OCI-LY7 (cell line): Measurements from ENCODE around the gene CNDP1. TPM values are rescaled to one million over a fixed set of nuclear protein-coding genes. Genes with fewer than 3 reads are reported as not detected.

Experiments used
- BruUV-seq: library from RNA; stranded (reverse); fragments of 400-500 nt; replicated peaks from 2 replicates; lab custom pipeline; 2021; lab: Mats Ljungman, UMichigan
- CTCF ChIA-PET: fragments of 300-600 bp; sonication (Branson Sonifier 250); formaldehyde crosslinking; loops from one replicate; lab custom pipeline; 2022; ENCODE audit warnings: antibody characterized with exemption; ENCODE audit not compliant: unreplicated experiment; lab: Charles Lee
- POLR2A ChIA-PET: fragments of 300-600 bp; sonication (Branson Sonifier 250); formaldehyde crosslinking; loops from one replicate; lab custom pipeline; 2022; ENCODE audit warnings: antibody characterized with exemption; lab: Charles Lee
- DNase-seq: peaks from one replicate; pipeline ENCODE4 v3.0.0-alpha.2; 2015; ENCODE audit warnings: low spot score
- H2AFZ ChIP-seq: fragments of 200-600 bp; sonication (generic), shearing (Covaris generic); 2 replicates; pipeline ENCODE4 v1.6.1; 2014; ENCODE audit warnings: mild to moderate bottlenecking, antibody characterized with exemption, low read length, moderate library complexity
- H3K27ac ChIP-seq: fragments of 200-600 bp; sonication (generic); 2 replicates; pipeline ENCODE4 v1.5.1; 2014; ENCODE audit warnings: mixed run types, low read depth, mild to moderate bottlenecking, moderate library complexity, low read length, inconsistent platforms; ENCODE audit not compliant: poor library complexity, severe bottlenecking
- H3K36me3 ChIP-seq: fragments of 200-600 bp; sonication (generic); 2 replicates; pipeline ENCODE4 v1.6.1; 2014; ENCODE audit warnings: mild to moderate bottlenecking, antibody characterized with exemption, low read length, moderate library complexity, mixed read lengths; ENCODE audit not compliant: insufficient read depth
- H3K4me1 ChIP-seq: fragments of 200-600 bp; sonication (generic); 2 replicates; pipeline ENCODE4 v1.5.1; 2014; ENCODE audit warnings: mild to moderate bottlenecking, low read length; ENCODE audit not compliant: insufficient read depth, poor library complexity, severe bottlenecking
- H3K4me2 ChIP-seq: fragments of 200-600 bp; sonication (generic); 2 replicates; pipeline ENCODE4 v1.6.1; 2014; ENCODE audit warnings: mild to moderate bottlenecking, low read length
- H3K4me3 ChIP-seq: fragments of 200-600 bp; sonication (generic); 2 replicates; pipeline ENCODE4 v1.5.1; 2014; ENCODE audit warnings: mild to moderate bottlenecking, low read depth, low read length; ENCODE audit not compliant: poor library complexity, severe bottlenecking
- H3K79me2 ChIP-seq: fragments of 200-600 bp; sonication (generic); 2 replicates; pipeline ENCODE4 v1.6.1; 2016; ENCODE audit warnings: low read depth, mild to moderate bottlenecking, low read length, moderate library complexity, mixed read lengths; ENCODE audit not compliant: insufficient read depth
- H3K9me2 ChIP-seq: fragments of 200-600 bp; sonication (generic); 2 replicates; pipeline ENCODE4 v1.6.1; 2016; ENCODE audit warnings: mild to moderate bottlenecking, low read length, mixed read lengths; ENCODE audit not compliant: insufficient read depth
- H3K9me3 ChIP-seq: fragments of 200-600 bp; sonication (generic); 2 replicates; pipeline ENCODE4 v1.6.1; 2014; ENCODE audit warnings: mild to moderate bottlenecking, mixed run types, low read length, mixed read lengths
- H4K20me1 ChIP-seq: fragments of 200-600 bp; sonication (generic); 2 replicates; pipeline ENCODE4 v1.6.1; 2014; ENCODE audit warnings: mild to moderate bottlenecking, antibody characterized with exemption, low read length, moderate library complexity, mixed read lengths; ENCODE audit not compliant: insufficient read depth
- CTCF ChIP-seq: fragments of 200-600 bp; sonication (generic); conservative IDR thresholded peaks from 2 replicates; pipeline ENCODE4 v1.5.1; 2014; ENCODE audit warnings: mild to moderate bottlenecking, antibody characterized with exemption, low read length, moderate library complexity, mixed read lengths
- EZH2phosphoT487 ChIP-seq: fragments of 200-600 bp; sonication (generic); IDR thresholded peaks from 2 replicates; pipeline ENCODE4 v1.6.1; 2018; ENCODE audit warnings: low read depth, borderline replicate concordance, mild to moderate bottlenecking, mixed run types, antibody characterized with exemption, low read length, moderate library complexity, mixed read lengths
- intact Hi-C: fragments of 100-400 bp; cut with micrococcal nuclease; formaldehyde crosslinking; loops from one replicate; pipeline ENCODE4 v1.10.0; 2022; ENCODE audit not compliant: unreplicated experiment
- total RNA-seq, 2 experiments: library from RNA; depleted of rRNA in 1 of 2; stranded (reverse); fragments of >200 nt in 1 of 2; shearing (Covaris generic) in 1 of 2; gene quantifications; 2 replicates each; pipeline ENCODE4 v1.2.3, GENCODE V29; 2014 to 2022

The CNDP1 gene
- total RNA-seq, 2 experiments from 2014 or later, result not detected

- Histone ChIP-seq H3K36me3 (no peaks in the 10 kb centered on the region), H3K4me1 (peaks cover 8% of the 10 kb centered on the region), H2AFZ (no peak overlapping the region), H3K4me2 (no peak overlapping the region), H3K9me2 (no peaks in the 10 kb centered on the region), H3K9me3 (no peaks in the 10 kb centered on the region), H3K4me3 (no peak overlapping the region), H4K20me1 (0 out of 2 replicates have a peak, but pooled peaks cover 8% of the 10 kb centered on the region), H3K27ac (no peak overlapping the region), H3K79me2 (no peaks in the 10 kb centered on the region)
- CTCF ChIA-PET, result no interaction called here
- TF ChIP-seq CTCF, result no peak
- BruUV-seq, result no TSS peak
- POLR2A ChIA-PET, result interaction anchor here (0.8 kb wide), 1 partner anchor 14 kb away, joined by 3 read pairs; no protein-coding TSS in a partner anchor
- DNase-seq, result no peak
- intact Hi-C loops, result no loop called here
These were observed 75.8 kb downstream of the CNDP1 start for GRCh38 chr18:74610051-74610615.

GRCh38 chr18:74610860-74611259 lies 76.6 kb downstream of the CNDP1 start:
- no peak for DNase-seq
- CTCF ChIA-PET, result no interaction called here
- Histone ChIP-seq H3K36me3 (no peaks in the 10 kb centered on the region), H2AFZ (no peak overlapping the region), H3K9me2 (no peaks in the 10 kb centered on the region), H3K9me3 (no peaks in the 10 kb centered on the region), H3K79me2 (no peaks in the 10 kb centered on the region), H3K4me2 (no peak overlapping the region), H3K4me1 (peaks cover 8% of the 10 kb centered on the region), H3K4me3 (no peak overlapping the region), H4K20me1 (0 out of 2 replicates have a peak, but pooled peaks cover 8% of the 10 kb centered on the region), H3K27ac (no peak overlapping the region)
- BruUV-seq, result no TSS peak
- no peak for TF ChIP-seq EZH2phosphoT487
- no peak for TF ChIP-seq CTCF
- intact Hi-C loops, result no loop called here
- POLR2A ChIA-PET, result no interaction called here

GRCh38 chr18:74611765-74612164 lies 77.5 kb downstream of the CNDP1 start:
- ChIA-PET POLR2A (no interaction called here), CTCF (no interaction called here)
- BruUV-seq, result no TSS peak
- H3K36me3 ChIP-seq, result no peaks in the 10 kb centered on the region
- H3K4me2 ChIP-seq, result no peak overlapping the region
- no peaks in the 10 kb centered on the region for H3K79me2 ChIP-seq
- H3K4me1 ChIP-seq, result peaks cover 8% of the 10 kb centered on the region
- no peaks in the 10 kb centered on the region for H3K9me3 ChIP-seq
- H3K9me2 ChIP-seq, result no peaks in the 10 kb centered on the region
- no peak overlapping the region for H3K4me3 ChIP-seq
- no peak overlapping the region for H3K27ac ChIP-seq
- H4K20me1 ChIP-seq, result 0 out of 2 replicates have a peak, but pooled peaks cover 8% of the 10 kb centered on the region
- intact Hi-C loops, result no loop called here
- TF ChIP-seq CTCF, result no peak
- TF ChIP-seq EZH2phosphoT487, result no peak
- H2AFZ ChIP-seq, result no peak overlapping the region
- no peak for DNase-seq
